Measurements from ENCODE around the gene GZF1.
A peak's percentile ranks its signal among the peaks of the same experiment; 100 is the strongest.

The GZF1 gene

DNA sequence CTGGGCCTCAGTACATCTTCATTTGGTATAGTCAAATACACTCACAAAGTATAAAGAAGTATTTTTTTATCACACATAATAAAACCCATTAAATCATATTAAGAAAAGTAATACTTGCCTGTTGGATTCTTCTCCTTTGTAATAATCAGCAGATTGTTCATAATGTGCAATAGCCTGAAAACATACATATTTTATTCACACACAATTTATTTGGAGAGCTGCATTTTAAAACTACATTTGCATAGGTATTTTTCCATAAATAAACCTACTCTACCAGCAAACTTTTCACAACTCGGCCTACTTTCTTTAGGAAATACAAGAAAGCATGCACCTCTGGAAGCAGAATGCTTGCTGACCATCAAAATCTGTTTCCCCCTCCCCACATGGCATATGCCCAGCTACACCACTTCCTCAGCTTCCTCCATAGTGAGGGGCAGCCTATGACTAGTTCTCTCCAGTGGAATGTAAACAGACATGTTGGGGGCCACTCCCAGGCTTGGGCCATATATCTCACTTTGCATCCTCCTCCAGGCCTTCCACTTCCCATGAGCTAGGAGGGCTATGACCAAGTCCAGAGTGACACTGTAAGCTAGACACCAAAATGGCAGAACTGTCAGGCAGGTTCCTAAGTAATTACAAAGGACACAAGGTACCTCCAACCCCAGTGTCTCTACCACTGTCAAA lies 28.3 kb downstream of the GZF1 start:
- H3K9me3 ChIP-seq, result no peaks in the 10 kb centered on the region
- no peak overlapping the region for H3K4me3 ChIP-seq
- peaks cover 45% of the 10 kb centered on the region for H3K36me3 ChIP-seq (replicated peaks)
- H3K27me3 ChIP-seq (ENCODE audit: low read depth), result no peaks in the 10 kb centered on the region
- in situ Hi-C loops (cut with MboI; ENCODE audit: low sequenced_read_pairs), result no loop called here
- DNase-seq (ENCODE audit: low spot score in 2 of 2), result no peak
- H3K4me1 ChIP-seq, result peaks cover 10% of the 10 kb centered on the region

- peaks cover 52% of the 10 kb centered on the region for H3K36me3 ChIP-seq (replicated peaks)
- in situ Hi-C loops (cut with MboI; ENCODE audit: low sequenced_read_pairs), result no loop called here
- H3K9me3 ChIP-seq, result no peaks in the 10 kb centered on the region
- H3K4me1 ChIP-seq, result peaks cover 10% of the 10 kb centered on the region
- peak; percentile 42 to 54 for DNase-seq (ENCODE audit: low spot score in 2 of 2)
- H3K4me3 ChIP-seq, result no peak overlapping the region
- H3K27me3 ChIP-seq (ENCODE audit: low read depth), result no peaks in the 10 kb centered on the region
Observed at GRCh38 chr20:23391707-23392310, 29.8 kb downstream of the GZF1 start.

GRCh38 chr20:23393996-23394775 lies 32.2 kb downstream of the GZF1 start:
- no peak overlapping the region for H3K4me3 ChIP-seq
- H3K4me1 ChIP-seq, result peaks cover 10% of the 10 kb centered on the region
- peaks cover 43% of the 10 kb centered on the region for H3K36me3 ChIP-seq (replicated peaks)
- no peak for DNase-seq (ENCODE audit: low spot score in 2 of 2)
- in situ Hi-C loops (cut with MboI; ENCODE audit: low sequenced_read_pairs), result no loop called here
- H3K27me3 ChIP-seq (ENCODE audit: low read depth), result no peaks in the 10 kb centered on the region
- no peaks in the 10 kb centered on the region for H3K9me3 ChIP-seq

DNA sequence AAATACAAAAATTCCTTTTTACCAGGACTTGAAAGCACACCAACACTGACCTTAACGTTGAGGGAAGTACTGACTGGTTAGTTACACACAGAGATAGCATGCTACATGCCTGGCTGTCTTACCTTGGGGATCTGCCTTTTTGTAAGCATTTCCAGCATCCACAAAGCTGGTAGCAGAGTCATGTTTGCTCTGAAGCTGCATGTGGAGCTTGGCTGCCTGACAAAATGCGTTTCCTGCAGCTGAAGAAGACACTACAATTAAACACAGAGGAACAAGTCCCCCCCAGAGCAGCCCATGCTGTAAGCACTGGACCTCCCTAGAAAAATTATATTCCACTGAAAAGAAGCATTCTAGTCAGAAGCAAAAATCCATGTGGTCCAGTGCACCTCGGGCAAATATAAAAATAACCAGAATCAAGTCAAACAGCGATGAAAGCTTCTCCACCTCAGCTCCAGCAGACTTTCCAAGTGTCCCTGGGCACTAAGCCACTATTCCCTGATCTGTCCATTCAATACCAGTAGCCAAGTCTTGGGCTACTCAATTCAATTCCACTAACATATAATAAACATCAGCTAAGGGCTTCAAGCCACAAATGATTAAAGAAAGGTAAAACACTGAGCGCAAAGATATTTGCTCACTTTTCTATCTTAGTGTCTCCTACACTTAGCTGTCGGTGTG lies 35.1 kb downstream of the GZF1 start:
- H3K9me3 ChIP-seq, result no peaks in the 10 kb centered on the region
- H3K36me3 ChIP-seq (replicated peaks), result peaks cover 35% of the 10 kb centered on the region
- no peaks in the 10 kb centered on the region for H3K27me3 ChIP-seq (ENCODE audit: low read depth)
- no peak for DNase-seq (ENCODE audit: low spot score in 2 of 2)
- in situ Hi-C loops (cut with MboI; ENCODE audit: low sequenced_read_pairs), result no loop called here
- H3K4me1 ChIP-seq, result peaks cover 2% of the 10 kb centered on the region
- H3K4me3 ChIP-seq, result no peak overlapping the region

- peaks cover 35% of the 10 kb centered on the region for H3K36me3 ChIP-seq (replicated peaks)
Observed at GRCh38 chr20:23397961-23398360, 36.0 kb downstream of the GZF1 start.

GRCh38 chr20:23399568-23400241 lies 37.7 kb downstream of the GZF1 start:
- Histone ChIP-seq H3K4me1 (no peaks in the 10 kb centered on the region), H3K9me3 (no peaks in the 10 kb centered on the region), H3K4me3 (no peak overlapping the region), H3K36me3 (replicated peaks) (peaks cover 20% of the 10 kb centered on the region), H3K27me3 (ENCODE audit: low read depth) (no peaks in the 10 kb centered on the region)
- in situ Hi-C loops (cut with MboI; ENCODE audit: low sequenced_read_pairs), result no loop called here
- DNase-seq (ENCODE audit: low spot score in 2 of 2), result no peak

More at GRCh38 chr20:23397961-23398360, 36.0 kb downstream of the GZF1 start:
- Histone ChIP-seq H3K27me3 (ENCODE audit: low read depth) (no peaks in the 10 kb centered on the region), H3K9me3 (no peaks in the 10 kb centered on the region), H3K4me1 (no peaks in the 10 kb centered on the region), H3K4me3 (no peak overlapping the region)
- no peak for DNase-seq (ENCODE audit: low spot score in 2 of 2)
- in situ Hi-C loops (cut with MboI; ENCODE audit: low sequenced_read_pairs), result no loop called here

DNA sequence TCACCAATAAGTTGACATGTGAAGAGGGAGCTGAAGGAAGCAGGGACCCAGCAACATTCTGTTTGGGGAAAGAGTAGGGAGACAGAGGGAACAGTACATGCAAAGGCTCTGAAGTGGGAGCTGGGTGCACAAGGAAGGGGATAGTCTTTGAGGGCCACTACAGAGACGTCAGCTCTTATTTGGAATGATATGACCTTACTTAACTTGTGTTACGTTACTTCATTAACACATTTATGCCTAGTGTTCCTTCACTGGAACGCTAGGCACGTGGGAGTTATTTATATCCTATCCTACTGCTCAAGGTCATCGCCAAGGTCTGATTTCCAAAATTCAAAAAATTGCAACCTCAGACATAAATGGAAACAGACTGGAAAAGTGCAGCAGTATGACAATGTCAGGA lies 39.1 kb downstream of the GZF1 start:
- Histone ChIP-seq H3K4me3 (no peak overlapping the region), H3K27me3 (ENCODE audit: low read depth) (no peaks in the 10 kb centered on the region), H3K4me1 (no peaks in the 10 kb centered on the region), H3K9me3 (no peaks in the 10 kb centered on the region), H3K36me3 (replicated peaks) (peaks cover 8% of the 10 kb centered on the region)
- DNase-seq (ENCODE audit: low spot score in 2 of 2), result no peak
- in situ Hi-C loops (cut with MboI; ENCODE audit: low sequenced_read_pairs), result no loop called here

GRCh38 chr20:23403751-23404150 lies 41.8 kb downstream of the GZF1 start:
- no peaks in the 10 kb centered on the region for H3K27me3 ChIP-seq (ENCODE audit: low read depth)
- in situ Hi-C loops (cut with MboI; ENCODE audit: low sequenced_read_pairs), result no loop called here
- H3K9me3 ChIP-seq, result no peaks in the 10 kb centered on the region
- no peak for DNase-seq (ENCODE audit: low spot score in 2 of 2)
- no peak overlapping the region for H3K4me3 ChIP-seq
- H3K4me1 ChIP-seq, result no peaks in the 10 kb centered on the region
- peaks cover 4% of the 10 kb centered on the region; the same call in 1 of the 2 replicates for H3K36me3 ChIP-seq (replicated peaks)

DNA sequence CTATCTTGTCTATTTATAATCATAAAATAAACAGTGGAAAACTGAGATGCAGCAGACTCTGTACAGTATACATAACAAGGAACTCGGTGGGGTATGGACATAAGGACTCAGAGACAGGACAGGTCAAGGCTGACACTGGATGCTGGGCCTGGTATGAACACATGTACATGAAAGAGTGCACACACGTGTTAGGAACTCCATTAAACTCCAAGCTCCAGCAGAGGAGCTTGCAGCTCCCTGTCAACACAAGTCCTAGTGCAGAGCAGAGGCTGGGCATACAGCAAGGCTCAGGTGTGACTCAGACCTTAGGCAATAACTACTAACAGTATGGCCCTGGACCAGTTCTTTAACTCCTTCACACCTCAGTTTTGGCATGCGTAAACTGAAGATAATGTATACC lies 42.2 kb downstream of the GZF1 start:
- no peaks in the 10 kb centered on the region for H3K27me3 ChIP-seq (ENCODE audit: low read depth)
- in situ Hi-C loops (cut with MboI; ENCODE audit: low sequenced_read_pairs), result no loop called here

DNA sequence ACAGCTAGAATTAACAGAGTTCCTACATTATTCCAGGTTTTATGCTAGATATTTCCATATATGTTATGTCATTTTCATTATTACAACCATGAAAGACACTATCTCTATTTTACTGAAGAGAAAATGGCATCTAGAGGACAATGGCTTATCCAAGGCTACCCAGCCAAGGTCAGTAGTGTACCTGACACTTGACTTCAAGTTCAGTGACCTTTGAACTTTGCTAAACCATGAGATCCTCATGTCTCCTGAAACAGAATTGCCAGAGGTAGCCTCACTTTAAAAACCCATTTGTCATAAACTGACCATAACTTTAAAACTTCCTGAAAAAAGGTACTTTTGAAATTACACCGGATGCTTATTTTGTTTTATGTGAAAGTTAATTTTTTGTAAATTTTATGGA lies 44.9 kb downstream of the GZF1 start:
- H3K4me1 ChIP-seq, result no peaks in the 10 kb centered on the region
- DNase-seq (ENCODE audit: low spot score in 2 of 2), result no peak
- no peaks in the 10 kb centered on the region; the same call in 1 of the 2 replicates for H3K36me3 ChIP-seq (replicated peaks)
- no peak overlapping the region for H3K4me3 ChIP-seq
- in situ Hi-C loops (cut with MboI; ENCODE audit: low sequenced_read_pairs), result no loop called here
- H3K27me3 ChIP-seq (ENCODE audit: low read depth), result no peaks in the 10 kb centered on the region
- no peaks in the 10 kb centered on the region for H3K9me3 ChIP-seq

More for the DNA sequence above, 42.2 kb downstream of the GZF1 start:
- no peak for DNase-seq (ENCODE audit: low spot score in 2 of 2)
- H3K4me3 ChIP-seq, result no peak overlapping the region
- no peaks in the 10 kb centered on the region for H3K9me3 ChIP-seq
- H3K4me1 ChIP-seq, result no peaks in the 10 kb centered on the region
- peaks cover 1% of the 10 kb centered on the region; the same call in 1 of the 2 replicates for H3K36me3 ChIP-seq (replicated peaks)

DNA sequence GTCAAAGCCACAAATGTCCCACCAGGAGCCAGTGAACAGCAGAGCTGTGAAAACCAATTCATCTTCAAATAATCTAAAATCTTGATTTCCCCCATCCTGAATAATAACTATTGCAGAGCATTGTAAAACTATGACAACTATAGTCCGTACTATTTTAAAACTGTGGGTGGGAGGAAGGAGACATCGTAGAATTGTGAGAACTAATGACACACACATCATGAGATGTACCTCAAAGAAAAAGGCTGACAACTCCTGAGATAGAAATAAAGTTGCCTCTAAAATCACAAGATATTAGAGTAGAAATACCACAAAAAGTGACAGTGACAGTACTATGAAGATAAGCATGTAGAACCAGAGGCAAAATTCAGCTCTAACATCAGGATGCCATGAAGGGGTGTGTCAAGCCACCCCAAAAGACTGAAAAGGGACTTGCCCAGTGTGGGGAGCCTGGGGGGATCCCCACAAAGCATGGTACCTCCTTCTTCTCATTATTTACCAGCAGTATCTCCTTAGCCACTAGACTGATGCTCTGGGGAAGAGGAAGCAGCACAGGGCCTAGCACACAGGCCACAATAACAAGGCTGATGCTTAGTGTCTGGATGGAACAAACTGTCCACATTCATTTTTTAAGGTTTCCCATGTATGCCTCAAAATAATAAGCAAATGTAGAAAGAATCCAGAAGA lies 45.9 kb downstream of the GZF1 start:
- Histone ChIP-seq H3K9me3 (no peaks in the 10 kb centered on the region), H3K36me3 (replicated peaks) (no peaks in the 10 kb centered on the region; the same call in 1 of the 2 replicates), H3K4me3 (no peak overlapping the region), H3K27me3 (ENCODE audit: low read depth) (no peaks in the 10 kb centered on the region), H3K4me1 (no peaks in the 10 kb centered on the region)
- in situ Hi-C loops (cut with MboI; ENCODE audit: low sequenced_read_pairs), result no loop called here
- DNase-seq (ENCODE audit: low spot score in 2 of 2), result no peak

GRCh38 chr20:23408957-23409356 lies 47.0 kb downstream of the GZF1 start:
- H3K27me3 ChIP-seq (ENCODE audit: low read depth), result no peaks in the 10 kb centered on the region
- peaks cover 2% of the 10 kb centered on the region; the same call in 1 of the 2 replicates for H3K4me1 ChIP-seq
- H3K36me3 ChIP-seq (replicated peaks), result no peaks in the 10 kb centered on the region; the same call in 1 of the 2 replicates
- in situ Hi-C loops (cut with MboI; ENCODE audit: low sequenced_read_pairs), result no loop called here
- DNase-seq (ENCODE audit: low spot score in 2 of 2), result no peak
- no peak overlapping the region for H3K4me3 ChIP-seq
- H3K9me3 ChIP-seq, result no peaks in the 10 kb centered on the region

DNA sequence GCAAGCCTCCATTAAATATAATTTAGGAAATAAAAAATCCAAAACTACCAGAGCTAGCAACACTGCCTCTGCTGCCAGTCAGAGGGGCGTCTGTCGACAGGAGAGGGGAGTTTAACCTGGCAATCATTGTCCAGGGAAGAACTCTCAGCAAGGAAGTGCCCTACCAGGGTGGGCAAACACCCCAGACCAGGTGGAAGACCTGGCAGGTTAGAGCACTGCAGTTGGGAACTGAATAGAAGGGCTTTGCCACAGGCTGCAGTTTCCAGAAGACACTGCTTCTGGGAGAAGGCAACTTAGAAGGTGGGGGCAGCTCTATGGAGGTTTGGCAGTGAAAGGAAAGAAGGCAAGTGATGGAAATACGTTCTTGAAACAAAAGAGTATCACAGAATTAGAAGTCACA lies 47.8 kb downstream of the GZF1 start:
- no peaks in the 10 kb centered on the region for H3K27me3 ChIP-seq (ENCODE audit: low read depth)
- H3K4me3 ChIP-seq, result no peak overlapping the region
- in situ Hi-C loops (cut with MboI; ENCODE audit: low sequenced_read_pairs), result no loop called here
- no peaks in the 10 kb centered on the region for H3K9me3 ChIP-seq
- H3K4me1 ChIP-seq, result peaks cover 9% of the 10 kb centered on the region
- H3K36me3 ChIP-seq (replicated peaks), result no peaks in the 10 kb centered on the region; the same call in 1 of the 2 replicates
- no peak for DNase-seq (ENCODE audit: low spot score in 2 of 2)

Measured in HAP-1 (cell line).